Measurements from ENCODE around the gene ADAMTS2.

ADAMTS2 gene

DNA sequence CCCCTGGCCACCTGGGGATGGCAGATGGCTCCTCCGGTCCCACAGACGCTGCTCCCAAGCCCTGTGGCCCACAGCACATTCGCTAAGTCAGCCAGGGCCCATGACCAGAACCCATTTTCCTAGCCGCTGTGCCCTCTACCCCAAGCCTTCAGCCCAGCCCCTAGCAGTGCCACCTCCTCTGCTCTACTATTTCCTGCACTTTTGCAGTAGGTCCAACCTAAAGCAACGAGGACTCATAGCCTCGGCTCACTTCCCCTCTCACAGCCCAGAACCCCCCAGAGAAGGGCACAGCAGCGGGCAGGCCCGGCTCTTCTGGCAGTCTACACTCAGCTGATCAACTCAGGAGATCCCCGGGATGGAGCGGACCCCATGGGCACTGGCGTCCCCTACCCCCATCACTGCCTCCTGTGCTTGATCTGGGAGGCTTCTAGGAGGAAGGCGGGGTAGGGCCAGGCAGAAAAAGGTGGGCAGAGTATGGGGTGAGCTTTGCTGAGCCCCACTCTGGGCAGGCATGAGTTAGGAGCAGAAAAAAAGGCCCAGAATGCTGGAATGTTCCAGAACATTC, 173.9 kb downstream of the ADAMTS2 start:
- Histone ChIP-seq H3K4me1 (ENCODE audit: insufficient read depth, low read length, severe bottlenecking) (no peaks in the 10 kb centered on the region), H3K4me3 (ENCODE audit: low read depth, low read length, poor library complexity, severe bottlenecking) (no peak overlapping the region), H3K9me3 (ENCODE audit: low read length) (no peaks in the 10 kb centered on the region), H3K36me3 (ENCODE audit: insufficient read depth, low read length) (no peaks in the 10 kb centered on the region), H4K20me1 (ENCODE audit: insufficient read depth, low read length) (no peaks in the 10 kb centered on the region), H3K27me3 (ENCODE audit: insufficient read depth, low read length) (no peaks in the 10 kb centered on the region; the same call in 1 of the 2 replicates), H2AFZ (ENCODE audit: low read length) (no peak overlapping the region), H3K9ac (ENCODE audit: low read length) (no peak overlapping the region), H3K27ac (ENCODE audit: low read depth, low read length, poor library complexity, severe bottlenecking) (no peak overlapping the region), H3F3A (ENCODE audit: insufficient read depth, low read length) (no peaks in the 10 kb centered on the region), H3K79me2 (ENCODE audit: insufficient read depth, low read length) (no peaks in the 10 kb centered on the region), H3K9me2 (ENCODE audit: low read depth, low read length) (no peaks in the 10 kb centered on the region), H3K4me2 (ENCODE audit: low read length) (no peak overlapping the region)
- no peak for TF ChIP-seq EZH2 (IDR thresholded peaks at IDR 0.05; ENCODE audit: borderline replicate concordance, low read length)
- TF ChIP-seq, protein P1, sequence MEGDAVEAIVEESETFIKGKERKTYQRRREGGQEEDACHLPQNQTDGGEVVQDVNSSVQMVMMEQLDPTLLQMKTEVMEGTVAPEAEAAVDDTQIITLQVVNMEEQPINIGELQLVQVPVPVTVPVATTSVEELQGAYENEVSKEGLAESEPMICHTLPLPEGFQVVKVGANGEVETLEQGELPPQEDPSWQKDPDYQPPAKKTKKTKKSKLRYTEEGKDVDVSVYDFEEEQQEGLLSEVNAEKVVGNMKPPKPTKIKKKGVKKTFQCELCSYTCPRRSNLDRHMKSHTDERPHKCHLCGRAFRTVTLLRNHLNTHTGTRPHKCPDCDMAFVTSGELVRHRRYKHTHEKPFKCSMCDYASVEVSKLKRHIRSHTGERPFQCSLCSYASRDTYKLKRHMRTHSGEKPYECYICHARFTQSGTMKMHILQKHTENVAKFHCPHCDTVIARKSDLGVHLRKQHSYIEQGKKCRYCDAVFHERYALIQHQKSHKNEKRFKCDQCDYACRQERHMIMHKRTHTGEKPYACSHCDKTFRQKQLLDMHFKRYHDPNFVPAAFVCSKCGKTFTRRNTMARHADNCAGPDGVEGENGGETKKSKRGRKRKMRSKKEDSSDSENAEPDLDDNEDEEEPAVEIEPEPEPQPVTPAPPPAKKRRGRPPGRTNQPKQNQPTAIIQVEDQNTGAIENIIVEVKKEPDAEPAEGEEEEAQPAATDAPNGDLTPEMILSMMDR (IDR thresholded peaks at IDR 0.05; ENCODE audit: low read length), result no peak

DNA sequence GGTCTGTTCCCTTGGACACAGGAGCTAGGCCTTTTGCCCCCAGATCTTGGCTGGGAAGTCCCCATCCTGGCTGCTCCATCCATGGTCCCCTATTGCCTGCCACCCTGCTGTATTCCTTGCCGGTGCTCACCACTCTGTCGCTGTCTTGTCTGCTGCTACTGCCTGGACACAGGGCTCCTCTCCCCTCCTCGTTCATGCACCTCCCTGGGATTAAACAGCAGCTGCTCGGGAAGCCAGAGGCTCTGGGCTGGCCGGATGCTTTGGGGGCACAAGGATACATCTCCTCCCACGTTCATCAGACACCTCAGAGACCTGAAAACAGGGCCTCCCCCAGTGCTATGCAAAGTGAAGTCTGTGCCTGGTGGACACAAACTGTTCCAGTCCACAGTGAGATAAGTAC, 174.7 kb downstream of the ADAMTS2 start:
- H3K27ac ChIP-seq (ENCODE audit: low read depth, low read length, poor library complexity, severe bottlenecking), result no peak overlapping the region
- H3K9ac ChIP-seq (ENCODE audit: low read length), result no peak overlapping the region
- no peaks in the 10 kb centered on the region for H3K4me1 ChIP-seq (ENCODE audit: insufficient read depth, low read length, severe bottlenecking)
- H2AFZ ChIP-seq (ENCODE audit: low read length), result no peak overlapping the region
- H3K27me3 ChIP-seq (ENCODE audit: insufficient read depth, low read length), result no peaks in the 10 kb centered on the region; the same call in 1 of the 2 replicates
- no peaks in the 10 kb centered on the region for H3K36me3 ChIP-seq (ENCODE audit: insufficient read depth, low read length)
- H3K9me2 ChIP-seq (ENCODE audit: low read depth, low read length), result no peaks in the 10 kb centered on the region
- H3K79me2 ChIP-seq (ENCODE audit: insufficient read depth, low read length), result no peaks in the 10 kb centered on the region
- no peaks in the 10 kb centered on the region for H3F3A ChIP-seq (ENCODE audit: insufficient read depth, low read length)
- H4K20me1 ChIP-seq (ENCODE audit: insufficient read depth, low read length), result no peaks in the 10 kb centered on the region
- H3K4me2 ChIP-seq (ENCODE audit: low read length), result no peak overlapping the region
- TF ChIP-seq, protein P1 (IDR thresholded peaks at IDR 0.05; ENCODE audit: low read length), result no peak
- no peak for TF ChIP-seq EZH2 (IDR thresholded peaks at IDR 0.05; ENCODE audit: borderline replicate concordance, low read length)
- H3K4me3 ChIP-seq (ENCODE audit: low read depth, low read length, poor library complexity, severe bottlenecking), result no peak overlapping the region
- H3K9me3 ChIP-seq (ENCODE audit: low read length), result no peaks in the 10 kb centered on the region

DNA sequence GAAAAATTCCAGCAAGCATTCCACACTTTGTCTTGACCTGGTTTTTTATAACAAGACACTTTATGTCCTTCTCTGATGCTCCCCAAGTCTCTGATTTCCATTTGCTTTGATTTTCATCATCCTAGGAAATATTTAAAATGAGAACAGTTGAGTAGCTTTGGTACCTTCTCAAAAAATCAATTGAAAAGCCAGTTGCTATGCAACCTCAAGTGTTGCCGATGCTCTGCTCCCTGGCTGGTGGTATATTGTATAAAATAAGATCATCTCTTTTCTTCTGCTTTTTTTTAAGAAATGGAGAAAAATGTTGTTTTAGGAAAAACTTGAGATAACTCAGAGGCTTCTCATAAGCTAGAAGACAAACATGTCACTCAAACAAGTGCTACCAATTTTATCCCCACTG, 175.4 kb downstream of the ADAMTS2 start:
- no peak overlapping the region for H3K27ac ChIP-seq (ENCODE audit: low read depth, low read length, poor library complexity, severe bottlenecking)
- no peaks in the 10 kb centered on the region for H3K9me2 ChIP-seq (ENCODE audit: low read depth, low read length)
- no peak for TF ChIP-seq EZH2 (IDR thresholded peaks at IDR 0.05; ENCODE audit: borderline replicate concordance, low read length)
- TF ChIP-seq, protein P1 (IDR thresholded peaks at IDR 0.05; ENCODE audit: low read length), result no peak
- no peaks in the 10 kb centered on the region for H3K79me2 ChIP-seq (ENCODE audit: insufficient read depth, low read length)
- H3K27me3 ChIP-seq (ENCODE audit: insufficient read depth, low read length), result no peaks in the 10 kb centered on the region; the same call in 1 of the 2 replicates
- no peak overlapping the region for H2AFZ ChIP-seq (ENCODE audit: low read length)
- H3K4me1 ChIP-seq (ENCODE audit: insufficient read depth, low read length, severe bottlenecking), result no peaks in the 10 kb centered on the region
- H3K4me3 ChIP-seq (ENCODE audit: low read depth, low read length, poor library complexity, severe bottlenecking), result no peak overlapping the region
- H3K9me3 ChIP-seq (ENCODE audit: low read length), result no peaks in the 10 kb centered on the region
- H3K36me3 ChIP-seq (ENCODE audit: insufficient read depth, low read length), result no peaks in the 10 kb centered on the region
- no peaks in the 10 kb centered on the region for H3F3A ChIP-seq (ENCODE audit: insufficient read depth, low read length)
- H4K20me1 ChIP-seq (ENCODE audit: insufficient read depth, low read length), result no peaks in the 10 kb centered on the region
- no peak overlapping the region for H3K4me2 ChIP-seq (ENCODE audit: low read length)
- H3K9ac ChIP-seq (ENCODE audit: low read length), result no peak overlapping the region

Measured in OCI-LY1 (cell line).